Hepatocyte (in vitro differentiated cells): ENCODE measurements around the gene ERI2. TPM values are rescaled to one million over a fixed set of nuclear protein-coding genes. Genes with fewer than 3 reads are reported as not detected.

Experiments used
- DNase-seq: peaks from one replicate; pipeline ENCODE4 v3.0.0-alpha.2; 2016; ENCODE audit warnings: low spot score
- H2AFZ ChIP-seq: fragments of 200-600 bp; sonication (generic); 2 replicates; pipeline ENCODE4 v1.6.0; 2016; ENCODE audit warnings: antibody characterized with exemption, mild to moderate bottlenecking
- H3K27ac ChIP-seq: fragments of 200-600 bp; sonication (generic); 2 replicates; pipeline ENCODE4 v1.5.1; 2016; ENCODE audit warnings: mild to moderate bottlenecking
- H3K27me3 ChIP-seq: fragments of 200-600 bp; sonication (generic); 2 replicates; pipeline ENCODE4 v1.6.1; 2016
- H3K36me3 ChIP-seq: fragments of 200-600 bp; sonication (generic); replicated peaks from 2 replicates; pipeline ENCODE4 v1.5.1; 2016; ENCODE audit warnings: low read depth; ENCODE audit not compliant: insufficient read depth
- H3K4me1 ChIP-seq: fragments of 200-600 bp; sonication (generic); 2 replicates; pipeline ENCODE4 v1.5.1; 2016; ENCODE audit warnings: mild to moderate bottlenecking, moderate library complexity; ENCODE audit not compliant: insufficient read depth
- H3K4me2 ChIP-seq: fragments of 200-600 bp; sonication (generic); 2 replicates; pipeline ENCODE4 v1.6.0; 2016
- H3K4me3 ChIP-seq: fragments of 200-600 bp; sonication (generic); 2 replicates; pipeline ENCODE4 v1.5.1; 2016; ENCODE audit warnings: mild to moderate bottlenecking
- H3K79me2 ChIP-seq: fragments of 200-600 bp; sonication (generic); 2 replicates; pipeline ENCODE4 v1.6.0; 2017; ENCODE audit warnings: mild to moderate bottlenecking
- H3K9me2 ChIP-seq: fragments of 200-600 bp; sonication (generic); replicated peaks from 2 replicates; pipeline ENCODE4 v1.6.0; 2017; ENCODE audit warnings: mild to moderate bottlenecking; ENCODE audit not compliant: insufficient read depth
- H3K9me3 ChIP-seq: fragments of 200-600 bp; sonication (generic); 2 replicates; pipeline ENCODE4 v1.5.1; 2016; ENCODE audit warnings: low read depth, mild to moderate bottlenecking
- H4K20me1 ChIP-seq: fragments of 200-600 bp; sonication (generic); 2 replicates; pipeline ENCODE4 v1.6.0; 2016; ENCODE audit warnings: mild to moderate bottlenecking; ENCODE audit not compliant: insufficient read depth, poor library complexity, severe bottlenecking
- CTCF ChIP-seq: fragments of 200-600 bp; sonication (generic); IDR thresholded peaks from 2 replicates; pipeline ENCODE4 v1.5.1; 2016; ENCODE audit warnings: antibody characterized with exemption, mild to moderate bottlenecking; ENCODE audit not compliant: poor library complexity
- EZH2 ChIP-seq: fragments of 200-600 bp; sonication (generic); IDR thresholded peaks from 2 replicates; pipeline ENCODE4 v1.6.1; 2016; ENCODE audit warnings: antibody characterized with exemption, mild to moderate bottlenecking, borderline replicate concordance
- EZH2phosphoT487 ChIP-seq: fragments of 200-600 bp; sonication (generic); IDR thresholded peaks from one replicate; pipeline ENCODE4 v1.6.1; 2018; ENCODE audit warnings: antibody characterized with exemption, mild to moderate bottlenecking, low read depth, moderate library complexity; ENCODE audit not compliant: unreplicated experiment, severe bottlenecking
- WGBS: methylation state at CpG from one replicate; pipeline ENCODE4 v1.1.6; 2016; ENCODE audit warnings: low lambda C conversion rate; ENCODE audit errors: missing lambda C conversion rate; 5-methylcytosine and 5-hydroxymethylcytosine counted together
- polyA plus RNA-seq: library from polyadenylated mRNA; unstranded; fragments of >200 nt; fragmentation: Nextera tagmentation; extraction: Ambion mirVana; gene quantifications from 2 replicates; pipeline ENCODE4 v1.2.1, GENCODE V29; 2016
- total RNA-seq: library from RNA; depleted of rRNA; stranded (reverse); fragments of >200 nt; gene quantifications from 2 replicates; pipeline ENCODE4 v1.2.3, GENCODE V29; 2014

ERI2 gene
- total and polyA plus RNA-seq, 2 experiments from 2014 or later: 6.9 to 26.9 TPM

GRCh38 chr16:20846030-20846429 lies 39.8 kb upstream of the ERI2 start:
- no peaks in the 10 kb centered on the region for H4K20me1 ChIP-seq
- 90% methylated on average over 6 of the region's 6 CpGs for WGBS
- no peak overlapping the region for H2AFZ ChIP-seq
- H3K4me3 ChIP-seq: no peak overlapping the region
- no peaks in the 10 kb centered on the region for H3K9me2 ChIP-seq
- no peak overlapping the region for H3K4me2 ChIP-seq
- H3K9me3 ChIP-seq: no peaks in the 10 kb centered on the region
- no peak overlapping the region for H3K27ac ChIP-seq
- no peak for TF ChIP-seq CTCF
- no peak for TF ChIP-seq EZH2phosphoT487
- no peak for TF ChIP-seq EZH2
- H3K27me3 ChIP-seq: no peaks in the 10 kb centered on the region
- no peaks in the 10 kb centered on the region for H3K79me2 ChIP-seq
- DNase-seq: no peak
- H3K4me1 ChIP-seq: peaks cover 18% of the 10 kb centered on the region
- no peaks in the 10 kb centered on the region for H3K36me3 ChIP-seq

- no peak overlapping the region for H3K4me2 ChIP-seq
- no peaks in the 10 kb centered on the region for H3K36me3 ChIP-seq
- WGBS: 84% methylated on average over 3 of the region's 3 CpGs
- no peaks in the 10 kb centered on the region for H3K27me3 ChIP-seq
- H2AFZ ChIP-seq: no peak overlapping the region
- peaks cover 11% of the 10 kb centered on the region for H3K4me1 ChIP-seq
- no peaks in the 10 kb centered on the region for H4K20me1 ChIP-seq
- H3K27ac ChIP-seq: no peak overlapping the region
- no peak overlapping the region for H3K4me3 ChIP-seq
- H3K9me3 ChIP-seq: no peaks in the 10 kb centered on the region
- no peak for DNase-seq
- no peaks in the 10 kb centered on the region for H3K79me2 ChIP-seq
- TF ChIP-seq EZH2 (no peak), EZH2phosphoT487 (no peak), CTCF (no peak)
- H3K9me2 ChIP-seq: no peaks in the 10 kb centered on the region
Observed at GRCh38 chr16:20844588-20844987, 38.3 kb upstream of the ERI2 start.

- H3K4me3 ChIP-seq: no peak overlapping the region
- no peaks in the 10 kb centered on the region for H3K79me2 ChIP-seq
- H3K4me1 ChIP-seq: peaks cover 11% of the 10 kb centered on the region
- 81% methylated on average over 2 of the region's 2 CpGs for WGBS
- H3K9me3 ChIP-seq: no peaks in the 10 kb centered on the region
- H2AFZ ChIP-seq: no peak overlapping the region
- H3K4me2 ChIP-seq: no peak overlapping the region
- no peak for DNase-seq
- no peaks in the 10 kb centered on the region for H3K27me3 ChIP-seq
- no peaks in the 10 kb centered on the region for H3K36me3 ChIP-seq
- TF ChIP-seq EZH2 (no peak), EZH2phosphoT487 (no peak), CTCF (no peak)
- no peaks in the 10 kb centered on the region for H4K20me1 ChIP-seq
- H3K9me2 ChIP-seq: no peaks in the 10 kb centered on the region
- H3K27ac ChIP-seq: no peak overlapping the region
Observed at GRCh38 chr16:20844054-20844453, 37.8 kb upstream of the ERI2 start.

GRCh38 chr16:20839504-20839903 lies 33.2 kb upstream of the ERI2 start:
- Histone ChIP-seq H3K36me3 (no peaks in the 10 kb centered on the region), H3K4me2 (no peak overlapping the region), H3K79me2 (no peaks in the 10 kb centered on the region), H3K9me2 (no peaks in the 10 kb centered on the region), H3K27me3 (no peaks in the 10 kb centered on the region), H2AFZ (no peak overlapping the region), H3K27ac (no peak overlapping the region), H3K9me3 (no peaks in the 10 kb centered on the region), H3K4me1 (no peaks in the 10 kb centered on the region), H4K20me1 (no peaks in the 10 kb centered on the region), H3K4me3 (no peak overlapping the region)
- TF ChIP-seq EZH2 (no peak), EZH2phosphoT487 (no peak), CTCF (no peak)
- DNase-seq: no peak
- WGBS: 89% methylated on average over 2 of the region's 2 CpGs
